Measurements from ENCODE around the gene IFITM1. TPM values are rescaled to one million over a fixed set of nuclear protein-coding genes. Genes with fewer than 3 reads are reported as not detected.

Gene IFITM1
- total and polyA plus RNA-seq, 9 of the 15 experiments (the other 6 are each of a cell fraction or from before 2014, with no cell fraction given): 691 to 5,579 (median 974) TPM

DNA sequence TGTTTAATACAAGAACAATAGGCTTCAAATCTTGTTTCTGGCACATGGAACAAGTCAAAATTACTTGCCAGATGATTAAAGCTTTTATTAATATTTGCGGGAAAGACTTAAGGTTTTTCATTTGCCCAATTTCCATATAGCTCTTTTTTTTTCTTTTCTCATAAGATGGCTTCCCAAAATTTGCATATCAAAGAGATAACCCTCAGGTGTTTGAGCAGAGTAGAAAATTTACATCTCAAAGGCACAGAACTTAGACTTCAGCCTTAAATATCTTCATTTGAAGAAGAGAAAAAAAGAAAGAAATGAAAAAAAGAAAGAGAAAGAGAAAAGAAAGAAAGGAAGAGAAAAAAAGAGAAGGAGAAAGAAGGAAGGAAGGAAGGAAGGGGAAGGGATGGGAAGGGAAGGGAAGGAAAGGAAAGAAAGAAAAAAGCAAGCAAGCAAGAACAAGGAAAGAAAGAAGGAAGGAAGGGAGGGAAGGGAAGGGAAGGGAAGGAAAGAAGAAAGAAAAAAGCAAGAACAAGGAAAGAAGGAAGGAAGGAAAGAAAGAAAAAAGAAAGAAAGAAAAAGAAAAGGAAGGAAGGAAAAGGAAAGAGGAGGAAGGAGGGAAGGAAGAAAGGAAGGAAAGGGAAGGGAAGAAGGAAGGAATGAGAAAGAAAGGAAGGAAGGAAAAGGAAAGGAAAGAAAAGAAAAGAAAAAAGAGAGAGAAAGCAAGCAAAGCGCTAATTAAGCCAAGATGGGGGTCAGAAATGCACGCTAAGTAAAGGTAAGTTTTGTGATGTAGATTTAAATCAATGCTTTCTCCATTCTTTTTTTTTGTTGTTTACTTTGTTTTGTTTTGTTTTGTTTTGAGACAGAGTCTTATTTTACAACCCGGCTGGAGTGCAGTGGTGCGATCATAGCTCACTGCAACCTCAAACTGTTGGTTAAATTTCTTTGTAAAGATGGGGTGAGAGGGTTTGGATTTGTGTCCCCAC is 27.0 kb downstream of the IFITM1 start (continued):
- TF ChIP-seq, protein P1, sequence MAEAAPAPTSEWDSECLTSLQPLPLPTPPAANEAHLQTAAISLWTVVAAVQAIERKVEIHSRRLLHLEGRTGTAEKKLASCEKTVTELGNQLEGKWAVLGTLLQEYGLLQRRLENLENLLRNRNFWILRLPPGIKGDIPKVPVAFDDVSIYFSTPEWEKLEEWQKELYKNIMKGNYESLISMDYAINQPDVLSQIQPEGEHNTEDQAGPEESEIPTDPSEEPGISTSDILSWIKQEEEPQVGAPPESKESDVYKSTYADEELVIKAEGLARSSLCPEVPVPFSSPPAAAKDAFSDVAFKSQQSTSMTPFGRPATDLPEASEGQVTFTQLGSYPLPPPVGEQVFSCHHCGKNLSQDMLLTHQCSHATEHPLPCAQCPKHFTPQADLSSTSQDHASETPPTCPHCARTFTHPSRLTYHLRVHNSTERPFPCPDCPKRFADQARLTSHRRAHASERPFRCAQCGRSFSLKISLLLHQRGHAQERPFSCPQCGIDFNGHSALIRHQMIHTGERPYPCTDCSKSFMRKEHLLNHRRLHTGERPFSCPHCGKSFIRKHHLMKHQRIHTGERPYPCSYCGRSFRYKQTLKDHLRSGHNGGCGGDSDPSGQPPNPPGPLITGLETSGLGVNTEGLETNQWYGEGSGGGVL (CRISPR knock-in tag; IDR thresholded peaks at IDR 0.05): no peak
- no peak for TF ChIP-seq WHSC1 (IDR thresholded peaks at IDR 0.05; ENCODE audit: low read length)
- TF ChIP-seq CBX8 (IDR thresholded peaks at IDR 0.05; ENCODE audit: borderline replicate concordance, extremely low read depth, low read depth, low read length, poor library complexity, severe bottlenecking): no peak
- TF ChIP-seq, protein P2, sequence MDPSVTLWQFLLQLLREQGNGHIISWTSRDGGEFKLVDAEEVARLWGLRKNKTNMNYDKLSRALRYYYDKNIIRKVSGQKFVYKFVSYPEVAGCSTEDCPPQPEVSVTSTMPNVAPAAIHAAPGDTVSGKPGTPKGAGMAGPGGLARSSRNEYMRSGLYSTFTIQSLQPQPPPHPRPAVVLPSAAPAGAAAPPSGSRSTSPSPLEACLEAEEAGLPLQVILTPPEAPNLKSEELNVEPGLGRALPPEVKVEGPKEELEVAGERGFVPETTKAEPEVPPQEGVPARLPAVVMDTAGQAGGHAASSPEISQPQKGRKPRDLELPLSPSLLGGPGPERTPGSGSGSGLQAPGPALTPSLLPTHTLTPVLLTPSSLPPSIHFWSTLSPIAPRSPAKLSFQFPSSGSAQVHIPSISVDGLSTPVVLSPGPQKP (CRISPR knock-in tag; IDR thresholded peaks at IDR 0.05): no peak
- no peak for TF ChIP-seq FOXA3 (CRISPR knock-in tag; conservative IDR thresholded peaks at IDR 0.05 in 1 of 2, IDR thresholded peaks at IDR 0.05 in 1 of 2)
- TF ChIP-seq, protein P3, sequence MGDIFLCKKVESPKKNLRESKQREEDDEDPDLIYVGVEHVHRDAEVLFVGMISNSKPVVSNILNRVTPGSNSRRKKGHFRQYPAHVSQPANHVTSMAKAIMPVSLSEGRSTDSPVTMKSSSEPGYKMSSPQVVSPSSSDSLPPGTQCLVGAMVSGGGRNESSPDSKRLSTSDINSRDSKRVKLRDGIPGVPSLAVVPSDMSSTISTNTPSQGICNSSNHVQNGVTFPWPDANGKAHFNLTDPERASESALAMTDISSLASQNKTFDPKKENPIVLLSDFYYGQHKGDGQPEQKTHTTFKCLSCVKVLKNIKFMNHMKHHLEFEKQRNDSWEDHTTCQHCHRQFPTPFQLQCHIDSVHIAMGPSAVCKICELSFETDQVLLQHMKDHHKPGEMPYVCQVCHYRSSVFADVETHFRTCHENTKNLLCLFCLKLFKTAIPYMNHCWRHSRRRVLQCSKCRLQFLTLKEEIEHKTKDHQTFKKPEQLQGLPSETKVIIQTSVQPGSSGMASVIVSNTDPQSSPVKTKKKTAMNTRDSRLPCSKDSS (IDR thresholded peaks at IDR 0.05; ENCODE audit: low read depth, partially characterized antibody): no peak
- no peak for TF ChIP-seq KLF1 (tag; IDR thresholded peaks at IDR 0.05)
- TF ChIP-seq, protein P4, sequence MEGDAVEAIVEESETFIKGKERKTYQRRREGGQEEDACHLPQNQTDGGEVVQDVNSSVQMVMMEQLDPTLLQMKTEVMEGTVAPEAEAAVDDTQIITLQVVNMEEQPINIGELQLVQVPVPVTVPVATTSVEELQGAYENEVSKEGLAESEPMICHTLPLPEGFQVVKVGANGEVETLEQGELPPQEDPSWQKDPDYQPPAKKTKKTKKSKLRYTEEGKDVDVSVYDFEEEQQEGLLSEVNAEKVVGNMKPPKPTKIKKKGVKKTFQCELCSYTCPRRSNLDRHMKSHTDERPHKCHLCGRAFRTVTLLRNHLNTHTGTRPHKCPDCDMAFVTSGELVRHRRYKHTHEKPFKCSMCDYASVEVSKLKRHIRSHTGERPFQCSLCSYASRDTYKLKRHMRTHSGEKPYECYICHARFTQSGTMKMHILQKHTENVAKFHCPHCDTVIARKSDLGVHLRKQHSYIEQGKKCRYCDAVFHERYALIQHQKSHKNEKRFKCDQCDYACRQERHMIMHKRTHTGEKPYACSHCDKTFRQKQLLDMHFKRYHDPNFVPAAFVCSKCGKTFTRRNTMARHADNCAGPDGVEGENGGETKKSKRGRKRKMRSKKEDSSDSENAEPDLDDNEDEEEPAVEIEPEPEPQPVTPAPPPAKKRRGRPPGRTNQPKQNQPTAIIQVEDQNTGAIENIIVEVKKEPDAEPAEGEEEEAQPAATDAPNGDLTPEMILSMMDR (IDR thresholded peaks at IDR 0.05 in 2 of 3, conservative IDR thresholded peaks at IDR 0.05 in 1 of 3; ENCODE audit: insufficient read depth in 2 of 3, low read depth in 1 of 3, low read length in 3 of 3): no peak
- TF ChIP-seq, protein P5, sequence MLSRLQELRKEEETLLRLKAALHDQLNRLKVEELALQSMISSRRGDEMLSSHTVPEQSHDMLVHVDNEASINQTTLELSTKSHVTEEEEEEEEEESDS (CRISPR knock-in tag; IDR thresholded peaks at IDR 0.05): no peak
- no peak for TF ChIP-seq HNRNPH1 (optimal IDR thresholded peaks at IDR 0.05; ENCODE audit: low read depth, low read length)
- TF ChIP-seq POLR2AphosphoS5 (IDR thresholded peaks at IDR 0.05; ENCODE audit: control insufficient read depth, insufficient read depth, low read depth, low read length): no peak
- TF ChIP-seq ZC3H11A (IDR thresholded peaks at IDR 0.05; ENCODE audit: low read depth, low read length): no peak
- no peak for TF ChIP-seq PTBP1 (IDR thresholded peaks at IDR 0.05; ENCODE audit: low read depth, low read length)
- no peak for TF ChIP-seq ILF3 (IDR thresholded peaks at IDR 0.05; ENCODE audit: borderline replicate concordance)
- no peak for TF ChIP-seq ZNF79 (CRISPR knock-in tag; IDR thresholded peaks at IDR 0.05; ENCODE audit: low read depth)
- TF ChIP-seq SIX5 (IDR thresholded peaks at IDR 0.05; ENCODE audit: borderline replicate concordance in 1 of 2, insufficient read depth in 1 of 2, low read depth in 1 of 2, low read length in 2 of 2): no peak
- TF ChIP-seq GATAD2B (IDR thresholded peaks at IDR 0.05; ENCODE audit: borderline replicate concordance): no peak
- TF ChIP-seq HDAC3 (IDR thresholded peaks at IDR 0.05; ENCODE audit: borderline replicate concordance, partially characterized antibody): no peak

All from K562 (cell line).